ENCODE results near the gene MYRF.

The MYRF gene

DNA sequence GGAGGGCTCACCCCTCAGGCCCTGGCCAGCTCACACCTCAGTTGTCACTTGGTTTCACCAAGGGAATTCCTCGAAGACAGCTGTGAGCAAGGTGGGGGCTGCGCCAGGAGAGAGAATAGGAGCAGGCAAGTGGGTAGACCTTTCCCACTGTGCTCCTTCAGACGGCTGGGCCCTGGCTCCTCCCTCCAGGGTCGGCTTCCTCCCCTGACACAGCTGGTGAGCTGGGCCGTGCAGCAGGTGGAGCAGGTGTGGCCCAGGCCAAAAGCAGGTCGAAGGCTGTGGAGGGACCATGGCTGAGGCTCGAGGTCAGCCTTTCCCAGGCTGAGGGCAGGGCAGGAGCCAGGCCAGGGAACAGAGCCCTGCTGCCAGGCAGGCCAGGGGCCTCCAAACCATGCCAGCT, 12.5 kb upstream of the MYRF start:
- TF ChIP-seq TEAD4 (IDR thresholded peaks at IDR 0.05) = no peak
- no peak for TF ChIP-seq TCF12 (IDR thresholded peaks at IDR 0.05; ENCODE audit: low read depth)
- TF ChIP-seq NFIC (IDR thresholded peaks at IDR 0.05) = no peak
- TF ChIP-seq FOXM1 (IDR thresholded peaks at IDR 0.05; ENCODE audit: borderline replicate concordance, low read depth) = no peak
- no peak for TF ChIP-seq ZBTB7A (IDR thresholded peaks at IDR 0.05; ENCODE audit: low read depth)
- TF ChIP-seq CEBPB (IDR thresholded peaks at IDR 0.05) = no peak
- TF ChIP-seq, protein P1, sequence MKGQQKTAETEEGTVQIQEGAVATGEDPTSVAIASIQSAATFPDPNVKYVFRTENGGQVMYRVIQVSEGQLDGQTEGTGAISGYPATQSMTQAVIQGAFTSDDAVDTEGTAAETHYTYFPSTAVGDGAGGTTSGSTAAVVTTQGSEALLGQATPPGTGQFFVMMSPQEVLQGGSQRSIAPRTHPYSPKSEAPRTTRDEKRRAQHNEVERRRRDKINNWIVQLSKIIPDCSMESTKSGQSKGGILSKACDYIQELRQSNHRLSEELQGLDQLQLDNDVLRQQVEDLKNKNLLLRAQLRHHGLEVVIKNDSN (IDR thresholded peaks at IDR 0.05) = no peak
- no peak for TF ChIP-seq CREB1 (IDR thresholded peaks at IDR 0.05; ENCODE audit: low read depth)
- TF ChIP-seq EP300 (IDR thresholded peaks at IDR 0.05; ENCODE audit: borderline replicate concordance) = no peak
- no peak for TF ChIP-seq TAF1 (IDR thresholded peaks at IDR 0.05; ENCODE audit: low read depth)
- TF ChIP-seq, protein P2, sequence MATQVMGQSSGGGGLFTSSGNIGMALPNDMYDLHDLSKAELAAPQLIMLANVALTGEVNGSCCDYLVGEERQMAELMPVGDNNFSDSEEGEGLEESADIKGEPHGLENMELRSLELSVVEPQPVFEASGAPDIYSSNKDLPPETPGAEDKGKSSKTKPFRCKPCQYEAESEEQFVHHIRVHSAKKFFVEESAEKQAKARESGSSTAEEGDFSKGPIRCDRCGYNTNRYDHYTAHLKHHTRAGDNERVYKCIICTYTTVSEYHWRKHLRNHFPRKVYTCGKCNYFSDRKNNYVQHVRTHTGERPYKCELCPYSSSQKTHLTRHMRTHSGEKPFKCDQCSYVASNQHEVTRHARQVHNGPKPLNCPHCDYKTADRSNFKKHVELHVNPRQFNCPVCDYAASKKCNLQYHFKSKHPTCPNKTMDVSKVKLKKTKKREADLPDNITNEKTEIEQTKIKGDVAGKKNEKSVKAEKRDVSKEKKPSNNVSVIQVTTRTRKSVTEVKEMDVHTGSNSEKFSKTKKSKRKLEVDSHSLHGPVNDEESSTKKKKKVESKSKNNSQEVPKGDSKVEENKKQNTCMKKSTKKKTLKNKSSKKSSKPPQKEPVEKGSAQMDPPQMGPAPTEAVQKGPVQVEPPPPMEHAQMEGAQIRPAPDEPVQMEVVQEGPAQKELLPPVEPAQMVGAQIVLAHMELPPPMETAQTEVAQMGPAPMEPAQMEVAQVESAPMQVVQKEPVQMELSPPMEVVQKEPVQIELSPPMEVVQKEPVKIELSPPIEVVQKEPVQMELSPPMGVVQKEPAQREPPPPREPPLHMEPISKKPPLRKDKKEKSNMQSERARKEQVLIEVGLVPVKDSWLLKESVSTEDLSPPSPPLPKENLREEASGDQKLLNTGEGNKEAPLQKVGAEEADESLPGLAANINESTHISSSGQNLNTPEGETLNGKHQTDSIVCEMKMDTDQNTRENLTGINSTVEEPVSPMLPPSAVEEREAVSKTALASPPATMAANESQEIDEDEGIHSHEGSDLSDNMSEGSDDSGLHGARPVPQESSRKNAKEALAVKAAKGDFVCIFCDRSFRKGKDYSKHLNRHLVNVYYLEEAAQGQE (IDR thresholded peaks at IDR 0.05; ENCODE audit: low read depth) = no peak
- TF ChIP-seq YY1 (IDR thresholded peaks at IDR 0.05; ENCODE audit: low read depth) = no peak
- no peak for TF ChIP-seq RAD21 (IDR thresholded peaks at IDR 0.05; ENCODE audit: low read depth)
- TF ChIP-seq, protein P3, sequence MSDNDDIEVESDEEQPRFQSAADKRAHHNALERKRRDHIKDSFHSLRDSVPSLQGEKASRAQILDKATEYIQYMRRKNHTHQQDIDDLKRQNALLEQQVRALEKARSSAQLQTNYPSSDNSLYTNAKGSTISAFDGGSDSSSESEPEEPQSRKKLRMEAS (IDR thresholded peaks at IDR 0.05) = no peak; the same call in 1 of the 2 replicates
- no peak for TF ChIP-seq EGR1 (IDR thresholded peaks at IDR 0.05)

DNA sequence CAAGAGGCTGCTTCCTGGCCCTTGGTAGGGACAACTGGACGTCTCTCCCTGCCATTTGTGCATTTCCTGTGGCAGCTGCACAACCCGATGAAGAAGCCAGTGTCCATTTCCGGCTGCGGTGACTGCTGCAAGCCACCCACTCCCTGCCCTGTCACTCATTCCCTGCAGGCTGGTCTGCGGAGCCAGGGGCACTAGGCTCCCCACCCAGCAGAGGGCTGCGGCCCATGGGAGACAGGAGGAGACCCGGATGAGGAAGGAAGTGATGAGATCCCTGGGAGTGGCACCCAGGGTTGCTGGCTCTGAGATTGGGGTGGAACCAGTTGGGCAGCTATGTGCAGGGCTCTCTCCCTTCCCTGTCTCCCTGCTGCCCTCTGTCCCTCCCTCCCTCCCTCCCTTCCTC, 10.0 kb upstream of the MYRF start:
- no peak for TF ChIP-seq EP300 (IDR thresholded peaks at IDR 0.05; ENCODE audit: borderline replicate concordance)
- no peak for TF ChIP-seq NFIC (IDR thresholded peaks at IDR 0.05)
- TF ChIP-seq, protein P1 (IDR thresholded peaks at IDR 0.05) = no peak
- no peak for TF ChIP-seq EGR1 (IDR thresholded peaks at IDR 0.05)
- no peak for TF ChIP-seq YY1 (IDR thresholded peaks at IDR 0.05; ENCODE audit: low read depth)
- no peak for TF ChIP-seq TAF1 (IDR thresholded peaks at IDR 0.05; ENCODE audit: low read depth)

DNA sequence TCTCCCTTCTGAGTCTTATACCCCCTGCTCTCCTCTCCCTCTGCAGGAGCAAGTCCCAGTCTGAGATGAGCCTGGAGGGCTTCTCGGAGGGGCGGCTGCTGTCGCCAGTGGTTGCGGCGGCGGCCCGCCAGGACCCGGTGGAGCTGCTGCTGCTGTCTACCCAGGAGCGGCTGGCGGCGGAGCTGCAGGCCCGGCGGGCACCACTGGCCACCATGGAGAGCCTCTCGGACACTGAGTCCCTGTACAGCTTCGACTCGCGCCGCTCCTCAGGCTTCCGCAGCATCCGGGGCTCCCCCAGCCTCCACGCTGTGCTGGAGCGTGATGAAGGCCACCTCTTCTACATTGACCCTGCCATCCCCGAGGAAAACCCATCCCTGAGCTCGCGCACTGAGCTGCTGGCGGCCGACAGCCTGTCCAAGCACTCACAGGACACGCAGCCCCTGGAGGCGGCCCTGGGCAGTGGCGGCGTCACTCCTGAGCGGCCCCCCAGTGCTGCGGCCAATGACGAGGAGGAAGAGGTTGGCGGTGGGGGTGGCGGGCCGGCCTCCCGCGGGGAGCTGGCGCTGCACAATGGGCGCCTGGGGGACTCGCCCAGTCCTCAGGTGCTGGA, 8.8 kb upstream of the MYRF start:
- TF ChIP-seq TCF12 (IDR thresholded peaks at IDR 0.05; ENCODE audit: low read depth) (no peak), EP300 (IDR thresholded peaks at IDR 0.05; ENCODE audit: borderline replicate concordance) (no peak), CREB1 (IDR thresholded peaks at IDR 0.05; ENCODE audit: low read depth) (no peak), ZBTB7A (IDR thresholded peaks at IDR 0.05; ENCODE audit: low read depth) (no peak), NFIC (IDR thresholded peaks at IDR 0.05) (no peak), TAF1 (IDR thresholded peaks at IDR 0.05; ENCODE audit: low read depth) (no peak)
- TF ChIP-seq, protein P1 (IDR thresholded peaks at IDR 0.05) = no peak
- TF ChIP-seq, protein P3 (IDR thresholded peaks at IDR 0.05) = no peak

DNA sequence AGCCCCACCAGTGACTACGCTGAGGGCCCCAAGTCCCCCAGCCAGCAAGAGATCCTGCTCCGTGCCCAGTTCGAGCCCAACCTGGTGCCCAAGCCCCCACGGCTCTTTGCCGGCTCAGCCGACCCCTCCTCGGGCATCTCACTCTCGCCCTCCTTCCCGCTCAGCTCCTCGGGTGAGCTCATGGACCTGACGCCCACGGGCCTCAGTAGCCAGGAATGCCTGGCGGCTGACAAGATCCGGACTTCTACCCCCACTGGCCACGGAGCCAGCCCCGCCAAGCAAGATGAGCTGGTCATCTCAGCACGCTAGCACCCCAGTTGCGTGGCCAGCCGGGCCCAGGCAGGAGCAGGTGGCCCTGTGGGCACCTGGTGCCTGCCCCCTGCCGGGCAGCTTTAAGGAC, 8.3 kb upstream of the MYRF start:
- TF ChIP-seq CREB1 (IDR thresholded peaks at IDR 0.05; ENCODE audit: low read depth) (no peak), EGR1 (IDR thresholded peaks at IDR 0.05) (no peak), EP300 (IDR thresholded peaks at IDR 0.05; ENCODE audit: borderline replicate concordance) (no peak), FOXM1 (IDR thresholded peaks at IDR 0.05; ENCODE audit: borderline replicate concordance, low read depth) (no peak), NFIC (IDR thresholded peaks at IDR 0.05) (no peak), TAF1 (IDR thresholded peaks at IDR 0.05; ENCODE audit: low read depth) (no peak), YY1 (IDR thresholded peaks at IDR 0.05; ENCODE audit: low read depth) (no peak)

DNA sequence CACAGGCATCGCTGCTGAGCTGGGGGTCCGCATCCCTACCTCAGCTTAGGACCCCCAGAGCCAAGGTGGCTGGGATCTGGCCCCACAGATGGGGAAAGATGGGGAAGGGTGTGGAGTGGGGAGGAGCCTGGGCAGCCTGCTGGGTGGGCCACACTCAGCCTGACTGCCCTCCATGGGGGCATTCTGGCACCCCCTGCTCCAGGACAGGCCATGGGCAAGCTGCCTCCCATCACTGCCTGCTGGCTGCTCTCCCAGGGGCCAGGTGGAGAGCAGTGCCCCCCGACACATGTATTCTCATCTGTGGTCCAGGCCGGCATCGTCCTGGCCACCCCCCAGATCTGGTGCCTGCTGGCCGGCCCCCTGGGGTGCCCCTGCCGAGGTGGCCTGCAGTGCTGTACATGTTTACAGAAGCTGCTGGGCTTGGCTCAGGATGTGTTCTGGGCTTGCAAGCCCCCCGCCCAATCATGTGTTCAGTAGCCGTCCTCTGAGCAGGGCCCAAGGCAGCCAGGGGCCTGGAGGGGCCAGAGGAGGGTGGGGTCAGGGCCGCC, 7.8 kb upstream of the MYRF start:
- TF ChIP-seq TEAD4 (IDR thresholded peaks at IDR 0.05) (no peak), ZBTB7A (IDR thresholded peaks at IDR 0.05; ENCODE audit: low read depth) (no peak), TAF1 (IDR thresholded peaks at IDR 0.05; ENCODE audit: low read depth) (no peak), EP300 (IDR thresholded peaks at IDR 0.05; ENCODE audit: borderline replicate concordance) (no peak), RAD21 (IDR thresholded peaks at IDR 0.05; ENCODE audit: low read depth) (no peak), EGR1 (IDR thresholded peaks at IDR 0.05) (no peak), CREB1 (IDR thresholded peaks at IDR 0.05; ENCODE audit: low read depth) (no peak), CEBPB (IDR thresholded peaks at IDR 0.05) (no peak), YY1 (IDR thresholded peaks at IDR 0.05; ENCODE audit: low read depth) (no peak), NFIC (IDR thresholded peaks at IDR 0.05) (no peak), TCF12 (IDR thresholded peaks at IDR 0.05; ENCODE audit: low read depth) (no peak), FOXM1 (IDR thresholded peaks at IDR 0.05; ENCODE audit: borderline replicate concordance, low read depth) (no peak)
- TF ChIP-seq, protein P2 (IDR thresholded peaks at IDR 0.05; ENCODE audit: low read depth) = no peak
- TF ChIP-seq, protein P1 (IDR thresholded peaks at IDR 0.05) = no peak
- TF ChIP-seq, protein P3 (IDR thresholded peaks at IDR 0.05) = no peak
